Esophagus squamous epithelium (tissue), 5 donors: ENCODE results near the gene LDLRAP1. TPM values are rescaled to one million over a fixed set of nuclear protein-coding genes. Genes with fewer than 3 reads are reported as not detected.

Experiments used
- DNase-seq: peaks from one replicate; lab custom pipeline; 2025; lab: John Stamatoyannopoulos, UW
- H3K27ac ChIP-seq, 4 donors: fragments of 200-600 bp; sonication (generic); one replicate each; pipeline ENCODE4 v1.5.1; 2016 to 2019; ENCODE audit warnings: mild to moderate bottlenecking in 1 of 4
- H3K27me3 ChIP-seq, 4 donors: fragments of 200-600 bp; sonication (generic); 1 replicate in 3 of 4; 2 replicates in 1 of 4; pipeline versions ENCODE4 v1.5.1 to v1.6.0; 2017 to 2021; ENCODE audit warnings: antibody characterized with exemption in 1 of 4
- H3K36me3 ChIP-seq, 3 donors: fragments of 200-600 bp; sonication (generic); one replicate each; pipeline ENCODE4 v1.5.1; 2016 to 2019
- H3K4me1 ChIP-seq, 3 donors: fragments of 200-600 bp; sonication (generic); one replicate each; pipeline ENCODE4 v1.5.1; 2017 to 2019
- H3K4me3 ChIP-seq, 4 donors: fragments of 200-600 bp; sonication (generic); 1 replicate in 3 of 4; 2 replicates in 1 of 4; pipeline ENCODE4 v1.5.1; 2016 to 2019; ENCODE audit warnings: mild to moderate bottlenecking in 2 of 4, moderate library complexity in 1 of 4
- H3K9me3 ChIP-seq, 3 donors: fragments of 200-600 bp; sonication (generic); one replicate each; pipeline ENCODE4 v1.5.1; 2016 to 2019
- CTCF ChIP-seq, 6 experiments: fragments of 450-650 bp in 4 of 6; fragments of 200-600 bp in 2 of 6; sonication (generic) in 2 of 6; IDR thresholded peaks; one replicate each; pipeline ENCODE4 v1.5.1; 2016 to 2019; ENCODE audit warnings: antibody characterized with exemption in 6 of 6, mild to moderate bottlenecking in 4 of 6, moderate library complexity in 4 of 6
- POLR2A ChIP-seq, 4 donors: fragments of 450-650 bp; IDR thresholded peaks; one replicate each; pipeline ENCODE4 v1.6.1; 2017; ENCODE audit warnings: antibody characterized with exemption in 4 of 4, mild to moderate bottlenecking in 4 of 4, moderate library complexity in 3 of 4
- WGBS, 2 donors: methylation state at CpG; one replicate each; pipeline ENCODE4 v1.1.5; 2018; 5-methylcytosine and 5-hydroxymethylcytosine counted together
- intact Hi-C: fragments of 100-400 bp; cut with DNase I; formaldehyde crosslinking; loops from one replicate; pipeline ENCODE4 v1.15.0; 2022
- total RNA-seq, 4 donors: library from RNA; depleted of rRNA; stranded (reverse); fragments of >200 nt; gene quantifications; one replicate each; pipeline ENCODE4 v1.1.0, GENCODE V29; 2016
- donor health status: DM: yes; HTN: yes; CAD: no.

LDLRAP1 gene
- total RNA-seq, 4 donors from 2014 or later: 17.0 to 21.4 (median 19.5) TPM

DNA sequence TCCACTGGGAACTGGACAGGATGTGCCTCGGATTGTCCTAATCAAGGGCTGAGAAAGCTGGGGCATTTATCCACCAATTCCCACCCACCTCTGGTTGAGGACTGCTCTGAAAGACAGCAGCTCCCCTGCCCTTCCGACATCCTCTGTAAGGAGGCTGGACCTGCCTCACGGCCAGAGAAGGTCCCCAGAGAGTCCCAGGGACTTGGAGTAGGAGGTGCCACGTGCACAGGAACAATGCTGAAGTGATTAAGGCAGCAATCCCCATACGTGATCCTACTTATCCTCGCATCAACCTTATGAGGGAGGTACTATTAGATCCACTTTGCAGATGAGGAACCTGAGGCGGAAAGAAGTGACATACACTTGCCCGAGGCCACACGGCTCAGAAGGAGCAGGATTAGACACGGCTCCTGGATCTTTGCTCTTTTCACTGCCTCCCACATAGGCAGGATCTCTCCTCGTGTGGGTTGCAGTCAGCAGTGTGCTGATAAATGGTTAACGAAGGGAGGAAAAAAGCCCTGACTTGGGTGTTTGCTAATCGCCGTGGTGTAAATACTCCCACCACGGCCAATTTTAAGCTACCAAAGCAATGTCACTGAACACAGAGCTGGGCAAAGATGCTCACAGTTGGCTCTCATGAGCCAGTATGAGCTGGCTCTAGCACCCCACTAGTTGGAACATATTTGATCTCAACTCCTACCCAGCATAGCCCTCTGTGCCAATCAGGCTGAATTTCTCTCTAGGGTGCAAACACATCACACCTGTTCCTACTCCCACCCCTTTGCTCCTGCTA is 18.6 kb upstream of the LDLRAP1 start:
- Histone ChIP-seq H3K4me1 (peaks cover 0 to 19% (median 0%) of the 10 kb centered on the region in 3 donors), H3K36me3 (no peaks in the 10 kb centered on the region), H3K4me3 (no peak overlapping the region), H3K27me3 (no peaks in the 10 kb centered on the region), H3K27ac (no peak overlapping the region), H3K9me3 (no peaks in the 10 kb centered on the region)
- intact Hi-C loops: loop anchor here (10.0 kb wide), 1 partner anchor 120 kb away; no protein-coding TSS in a partner anchor
- TF ChIP-seq POLR2A (IDR thresholded peaks at IDR 0.05): no peak
- TF ChIP-seq CTCF (IDR thresholded peaks at IDR 0.05): no peak
- no peak for DNase-seq
- 44 to 65% methylated on average over 10 to 13 of the region's 15 CpGs for WGBS, 2 donors

- no peaks in the 10 kb centered on the region for H3K36me3 ChIP-seq
- WGBS, 2 donors: 80 to 90% methylated on average over 4 of the region's 4 CpGs
- DNase-seq: no peak
- no peaks in the 10 kb centered on the region for H3K9me3 ChIP-seq
- intact Hi-C loops: loop anchor here (10.0 kb wide), 1 partner anchor 121 kb away; no protein-coding TSS in a partner anchor
- no peak overlapping the region for H3K4me3 ChIP-seq
- no peaks in the 10 kb centered on the region for H3K27me3 ChIP-seq
- TF ChIP-seq POLR2A (IDR thresholded peaks at IDR 0.05) (no peak), CTCF (IDR thresholded peaks at IDR 0.05) (no peak)
- H3K27ac ChIP-seq: no peak overlapping the region
- H3K4me1 ChIP-seq: peaks cover 0 to 19% (median 0%) of the 10 kb centered on the region in 3 donors
Observed at GRCh38 chr1:25525361-25525688, 18.1 kb upstream of the LDLRAP1 start.

GRCh38 chr1:25526753-25527152 is 16.7 kb upstream of the LDLRAP1 start:
- 80 to 82% methylated on average over 2 of the region's 2 CpGs for WGBS, 2 donors
- intact Hi-C loops: loop anchor here (10.0 kb wide), 1 partner anchor 122 kb away; no protein-coding TSS in a partner anchor
- H3K9me3 ChIP-seq: no peaks in the 10 kb centered on the region
- H3K4me3 ChIP-seq: no peak overlapping the region
- no peak overlapping the region for H3K27ac ChIP-seq
- H3K4me1 ChIP-seq: peaks cover 0 to 29% (median 0%) of the 10 kb centered on the region in 3 donors
- no peak for TF ChIP-seq CTCF (IDR thresholded peaks at IDR 0.05)
- TF ChIP-seq POLR2A (IDR thresholded peaks at IDR 0.05): no peak
- no peak for DNase-seq
- no peaks in the 10 kb centered on the region for H3K36me3 ChIP-seq
- H3K27me3 ChIP-seq: no peaks in the 10 kb centered on the region

DNA sequence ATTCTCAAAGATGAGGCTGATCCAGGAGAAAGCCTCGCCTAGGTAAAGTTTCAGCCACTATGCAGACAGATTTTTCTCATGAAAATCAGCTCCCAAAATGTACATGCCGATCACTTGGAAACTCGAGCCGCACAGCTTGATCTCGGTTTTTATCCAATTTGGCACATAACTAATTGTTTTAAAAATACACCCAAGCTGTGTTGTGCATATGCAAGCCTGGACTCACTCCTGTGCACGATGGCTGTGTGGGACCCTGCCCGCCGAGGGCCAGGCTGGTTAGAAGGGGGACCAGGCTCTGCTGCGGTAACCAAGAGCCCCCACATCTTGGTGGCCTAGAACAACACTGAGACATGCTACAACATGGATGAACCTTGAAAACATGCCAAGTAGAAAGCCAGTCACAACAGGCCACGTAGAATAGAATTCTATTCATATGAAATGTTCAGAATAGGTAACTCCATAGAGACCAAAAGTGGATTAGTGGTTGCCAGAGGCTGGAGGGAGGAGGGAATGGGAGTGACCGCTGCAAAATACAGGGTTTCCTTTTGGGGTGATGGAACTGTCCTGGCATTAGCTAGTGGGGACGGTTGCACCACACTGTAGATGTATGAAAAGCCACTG is 16.1 kb upstream of the LDLRAP1 start:
- H3K4me3 ChIP-seq: no peak overlapping the region

More for the DNA sequence above, 16.1 kb upstream of the LDLRAP1 start:
- intact Hi-C loops: loop anchor here (10.0 kb wide), 1 partner anchor 123 kb away; no protein-coding TSS in a partner anchor
- no peak for DNase-seq
- no peaks in the 10 kb centered on the region for H3K9me3 ChIP-seq
- WGBS, 2 donors: 36 to 42% methylated on average over 10 to 12 of the region's 12 CpGs
- no peaks in the 10 kb centered on the region for H3K36me3 ChIP-seq
- H3K27ac ChIP-seq: no peak overlapping the region
- TF ChIP-seq CTCF (IDR thresholded peaks at IDR 0.05) (no peak), POLR2A (IDR thresholded peaks at IDR 0.05) (no peak)
- H3K27me3 ChIP-seq: no peaks in the 10 kb centered on the region
- peaks cover 0 to 29% (median 0%) of the 10 kb centered on the region in 3 donors for H3K4me1 ChIP-seq
